DMS114 treated with DMSO at 0.1 percent for 48 hours (cell line): Measurements from ENCODE around the gene DLAT.
"Not testable (repeated sequence)": the region's sequence is repeated elsewhere in the genome, so short reads cannot be mapped to it uniquely, and the experiment has no call there.

Source experiments
- DNase-seq: peaks from one replicate; lab custom pipeline; 2025; ENCODE audit not compliant: unreplicated experiment; lab: John Stamatoyannopoulos, UW

Gene DLAT

GRCh38 chr11:112024773-112025678, at the start of gene DLAT:
DLAT (plus strand) TSS chr11:112025408; CDS start chr11:112025473, 65 bp downstream.
- DNase-seq = peak; percentile 30

- no peak for DNase-seq
Observed at GRCh38 chr11:111976119-111976766, 49.0 kb upstream of the DLAT start.

- no peak for DNase-seq
Observed at GRCh38 chr11:111976767-111977145, 48.5 kb upstream of the DLAT start.

GRCh38 chr11:111977146-111978027, 47.8 kb upstream of the DLAT start:
- DNase-seq = no peak

GRCh38 chr11:111978028-111978771, 47.0 kb upstream of the DLAT start:
- no peak for DNase-seq

- no peak for DNase-seq
Observed at GRCh38 chr11:111980062-111980461, 45.1 kb upstream of the DLAT start.

- no peak for DNase-seq
Observed at GRCh38 chr11:111981270-111981669, 43.9 kb upstream of the DLAT start.

- DNase-seq = no peak
Observed at GRCh38 chr11:111982019-111982464, 43.2 kb upstream of the DLAT start.

- no peak for DNase-seq
Observed at GRCh38 chr11:111982541-111983186, 42.5 kb upstream of the DLAT start.

- DNase-seq = no peak
Observed at GRCh38 chr11:111983187-111983986, 41.8 kb upstream of the DLAT start.

- no peak for DNase-seq
Observed at GRCh38 chr11:111986589-111986988, 38.6 kb upstream of the DLAT start.

GRCh38 chr11:111990381-111990780, 34.8 kb upstream of the DLAT start:
- DNase-seq = no peak

- DNase-seq = no peak
Observed at GRCh38 chr11:111992206-111992855, 32.9 kb upstream of the DLAT start.

GRCh38 chr11:111996129-111996528, 29.1 kb upstream of the DLAT start:
- DNase-seq = no peak

GRCh38 chr11:111996669-111997068, 28.5 kb upstream of the DLAT start:
- DNase-seq = not testable (repeated sequence)

- no peak for DNase-seq
Observed at GRCh38 chr11:111999111-111999510, 26.1 kb upstream of the DLAT start.

- no peak for DNase-seq
Observed at GRCh38 chr11:112000703-112001102, 24.5 kb upstream of the DLAT start.

- DNase-seq = no peak
Observed at GRCh38 chr11:112002491-112003216, 22.6 kb upstream of the DLAT start.
